ENCODE results near the gene NDRG4. TPM values are rescaled to one million over a fixed set of nuclear protein-coding genes. Genes with fewer than 3 reads are reported as not detected.

Gene NDRG4
- polyA plus RNA-seq, 1 of the 3 experiments (the other 2 are of a cell fraction) = 52.0 TPM

DNA sequence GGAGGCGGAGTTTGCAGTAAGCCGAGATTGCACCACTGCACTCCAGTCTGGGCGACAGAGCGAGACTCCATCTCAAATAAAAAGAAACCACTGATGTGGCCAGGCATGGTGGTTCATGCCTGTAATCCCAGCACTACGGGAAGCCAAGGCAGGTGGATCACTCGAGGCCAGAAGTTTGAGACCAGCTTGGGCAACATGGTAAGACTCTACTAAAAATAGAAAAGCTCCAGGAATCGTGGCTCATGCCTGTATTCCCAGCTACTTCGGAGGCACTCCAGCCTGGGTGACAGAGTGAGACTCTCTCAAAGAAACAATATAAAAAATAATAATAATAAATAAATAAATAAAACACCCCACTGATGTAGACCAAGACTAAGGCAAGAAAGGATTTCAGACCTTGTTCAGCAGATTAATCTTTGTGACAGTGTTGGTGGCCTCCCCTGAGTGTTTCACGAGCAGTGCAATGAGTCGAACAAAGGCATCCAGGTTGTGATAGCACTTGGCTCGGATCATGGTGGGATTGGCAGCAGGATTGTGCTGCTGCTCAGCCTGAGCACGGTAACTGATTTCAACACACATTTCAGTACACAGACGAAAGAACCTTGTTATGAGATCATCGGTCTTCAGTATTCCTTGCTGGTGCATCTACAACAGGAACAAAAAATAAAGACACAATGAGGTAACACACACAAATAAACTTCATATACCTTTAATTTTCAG lies 34.0 kb downstream of the NDRG4 start (continued):
- TF ChIP-seq, protein P1, sequence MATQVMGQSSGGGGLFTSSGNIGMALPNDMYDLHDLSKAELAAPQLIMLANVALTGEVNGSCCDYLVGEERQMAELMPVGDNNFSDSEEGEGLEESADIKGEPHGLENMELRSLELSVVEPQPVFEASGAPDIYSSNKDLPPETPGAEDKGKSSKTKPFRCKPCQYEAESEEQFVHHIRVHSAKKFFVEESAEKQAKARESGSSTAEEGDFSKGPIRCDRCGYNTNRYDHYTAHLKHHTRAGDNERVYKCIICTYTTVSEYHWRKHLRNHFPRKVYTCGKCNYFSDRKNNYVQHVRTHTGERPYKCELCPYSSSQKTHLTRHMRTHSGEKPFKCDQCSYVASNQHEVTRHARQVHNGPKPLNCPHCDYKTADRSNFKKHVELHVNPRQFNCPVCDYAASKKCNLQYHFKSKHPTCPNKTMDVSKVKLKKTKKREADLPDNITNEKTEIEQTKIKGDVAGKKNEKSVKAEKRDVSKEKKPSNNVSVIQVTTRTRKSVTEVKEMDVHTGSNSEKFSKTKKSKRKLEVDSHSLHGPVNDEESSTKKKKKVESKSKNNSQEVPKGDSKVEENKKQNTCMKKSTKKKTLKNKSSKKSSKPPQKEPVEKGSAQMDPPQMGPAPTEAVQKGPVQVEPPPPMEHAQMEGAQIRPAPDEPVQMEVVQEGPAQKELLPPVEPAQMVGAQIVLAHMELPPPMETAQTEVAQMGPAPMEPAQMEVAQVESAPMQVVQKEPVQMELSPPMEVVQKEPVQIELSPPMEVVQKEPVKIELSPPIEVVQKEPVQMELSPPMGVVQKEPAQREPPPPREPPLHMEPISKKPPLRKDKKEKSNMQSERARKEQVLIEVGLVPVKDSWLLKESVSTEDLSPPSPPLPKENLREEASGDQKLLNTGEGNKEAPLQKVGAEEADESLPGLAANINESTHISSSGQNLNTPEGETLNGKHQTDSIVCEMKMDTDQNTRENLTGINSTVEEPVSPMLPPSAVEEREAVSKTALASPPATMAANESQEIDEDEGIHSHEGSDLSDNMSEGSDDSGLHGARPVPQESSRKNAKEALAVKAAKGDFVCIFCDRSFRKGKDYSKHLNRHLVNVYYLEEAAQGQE (IDR thresholded peaks at IDR 0.05; ENCODE audit: low read depth, low read length) = no peak
- no peak for TF ChIP-seq ELF1 (IDR thresholded peaks at IDR 0.05)
- no peak for TF ChIP-seq SMC3 (IDR thresholded peaks at IDR 0.05; ENCODE audit: low read depth, low read length)

DNA sequence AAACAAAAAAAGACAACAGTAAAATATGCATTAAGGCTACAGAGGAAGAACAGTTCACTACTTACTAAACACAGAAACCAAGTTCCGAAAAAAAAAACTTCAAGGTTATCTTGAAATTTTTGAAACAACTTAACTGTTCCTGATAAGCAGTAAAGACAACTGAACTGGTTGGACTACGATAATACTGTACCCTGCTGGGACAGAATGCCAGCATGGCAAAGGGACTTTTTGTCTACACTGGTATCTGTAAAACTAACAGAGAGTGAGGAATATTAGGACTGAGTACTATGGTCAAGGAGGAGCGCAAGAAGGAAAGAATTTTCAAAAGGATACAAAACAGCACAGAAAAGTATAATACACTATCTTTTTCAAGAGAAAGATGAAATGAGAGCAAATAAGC lies 35.2 kb downstream of the NDRG4 start:
- POLR2A ChIA-PET = no interaction called here
- TF ChIP-seq RXRA (IDR thresholded peaks at IDR 0.05; ENCODE audit: borderline replicate concordance, low read depth) (no peak), RFX5 (IDR thresholded peaks at IDR 0.05; ENCODE audit: low read length) (no peak), EP300 (IDR thresholded peaks at IDR 0.05; ENCODE audit: borderline replicate concordance in 1 of 2, low read depth in 1 of 2, low read length in 1 of 2) (no peak), TAF1 (IDR thresholded peaks at IDR 0.05; ENCODE audit: borderline replicate concordance, low read depth, low read length) (no peak)

GRCh38 chr16:58536278-58536677 lies 36.3 kb downstream of the NDRG4 start:
- 92% methylated on average over 5 of the region's 5 CpGs for WGBS (ENCODE audit: low lambda C conversion rate)
- ChIA-PET POLR2A (no interaction called here), CTCF (interaction anchor here (1.3 kb wide), 1 partner anchor 125 kb away, joined by 3 read pairs; no protein-coding TSS in a partner anchor)
- Histone ChIP-seq H3K79me2 (ENCODE audit: insufficient read depth) (peaks cover 9% of the 10 kb centered on the region; the same call in 1 of the 2 replicates), H3K9me2 (no peaks in the 10 kb centered on the region), H4K20me1 (ENCODE audit: insufficient read depth) (no peaks in the 10 kb centered on the region), H3K4me1 (ENCODE audit: control insufficient read depth in 1 of 2, insufficient read depth in 2 of 2, low read depth in 1 of 2, low read length in 1 of 2) (no peaks in the 10 kb centered on the region), H3F3A (replicated peaks; ENCODE audit: insufficient read depth) (no peaks in the 10 kb centered on the region), H3K27ac (ENCODE audit: low read depth in 2 of 2, low read length in 1 of 2) (no peak overlapping the region), H3K27me3 (ENCODE audit: insufficient read depth) (no peaks in the 10 kb centered on the region), H3K9me3 (no peaks in the 10 kb centered on the region), H3K4me2 (no peak overlapping the region), H3K4me3 (ENCODE audit: low read depth in 2 of 2, low read length in 1 of 2) (no peak overlapping the region), H2AFZ (ENCODE audit: low read depth) (no peak overlapping the region), H3K36me3 (replicated peaks in 1 of 2; ENCODE audit: control insufficient read depth in 1 of 2, insufficient read depth in 2 of 2, low read length in 1 of 2) (peaks cover 88 to 91% of the 10 kb centered on the region in 2 experiments), H3K9ac (no peak overlapping the region)
- DNase-seq = no peak
- TF ChIP-seq POLR2AphosphoS5 (IDR thresholded peaks at IDR 0.05; ENCODE audit: low read depth, low read length) = no peak
- TF ChIP-seq, protein P2, sequence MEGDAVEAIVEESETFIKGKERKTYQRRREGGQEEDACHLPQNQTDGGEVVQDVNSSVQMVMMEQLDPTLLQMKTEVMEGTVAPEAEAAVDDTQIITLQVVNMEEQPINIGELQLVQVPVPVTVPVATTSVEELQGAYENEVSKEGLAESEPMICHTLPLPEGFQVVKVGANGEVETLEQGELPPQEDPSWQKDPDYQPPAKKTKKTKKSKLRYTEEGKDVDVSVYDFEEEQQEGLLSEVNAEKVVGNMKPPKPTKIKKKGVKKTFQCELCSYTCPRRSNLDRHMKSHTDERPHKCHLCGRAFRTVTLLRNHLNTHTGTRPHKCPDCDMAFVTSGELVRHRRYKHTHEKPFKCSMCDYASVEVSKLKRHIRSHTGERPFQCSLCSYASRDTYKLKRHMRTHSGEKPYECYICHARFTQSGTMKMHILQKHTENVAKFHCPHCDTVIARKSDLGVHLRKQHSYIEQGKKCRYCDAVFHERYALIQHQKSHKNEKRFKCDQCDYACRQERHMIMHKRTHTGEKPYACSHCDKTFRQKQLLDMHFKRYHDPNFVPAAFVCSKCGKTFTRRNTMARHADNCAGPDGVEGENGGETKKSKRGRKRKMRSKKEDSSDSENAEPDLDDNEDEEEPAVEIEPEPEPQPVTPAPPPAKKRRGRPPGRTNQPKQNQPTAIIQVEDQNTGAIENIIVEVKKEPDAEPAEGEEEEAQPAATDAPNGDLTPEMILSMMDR (IDR thresholded peaks at IDR 0.05) = no peak
- no peak for TF ChIP-seq MAX (IDR thresholded peaks at IDR 0.05; ENCODE audit: low read depth)
- TF ChIP-seq GATA2 (CRISPR knock-in tag; IDR thresholded peaks at IDR 0.05) = no peak
- TF ChIP-seq, protein P3, sequence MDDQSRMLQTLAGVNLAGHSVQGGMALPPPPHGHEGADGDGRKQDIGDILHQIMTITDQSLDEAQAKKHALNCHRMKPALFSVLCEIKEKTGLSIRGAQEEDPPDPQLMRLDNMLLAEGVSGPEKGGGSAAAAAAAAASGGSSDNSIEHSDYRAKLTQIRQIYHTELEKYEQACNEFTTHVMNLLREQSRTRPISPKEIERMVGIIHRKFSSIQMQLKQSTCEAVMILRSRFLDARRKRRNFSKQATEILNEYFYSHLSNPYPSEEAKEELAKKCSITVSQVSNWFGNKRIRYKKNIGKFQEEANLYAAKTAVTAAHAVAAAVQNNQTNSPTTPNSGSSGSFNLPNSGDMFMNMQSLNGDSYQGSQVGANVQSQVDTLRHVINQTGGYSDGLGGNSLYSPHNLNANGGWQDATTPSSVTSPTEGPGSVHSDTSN (IDR thresholded peaks at IDR 0.05) = no peak
- TF ChIP-seq EP300 (IDR thresholded peaks at IDR 0.05; ENCODE audit: borderline replicate concordance in 1 of 2, low read depth in 1 of 2, low read length in 1 of 2) = no peak
- TF ChIP-seq USF2 (IDR thresholded peaks at IDR 0.05; ENCODE audit: borderline replicate concordance, low read depth, low read length) = no peak
- TF ChIP-seq ELF1 (IDR thresholded peaks at IDR 0.05) = no peak
- TF ChIP-seq RAD21 (IDR thresholded peaks at IDR 0.05; ENCODE audit: low read length) = no peak
- TF ChIP-seq RCOR1 (IDR thresholded peaks at IDR 0.05; ENCODE audit: low read length) = no peak
- no peak for TF ChIP-seq JUND (IDR thresholded peaks at IDR 0.05)

More for the DNA sequence above, 35.2 kb downstream of the NDRG4 start:
- CTCF ChIA-PET = no interaction called here
- Histone ChIP-seq H3F3A (replicated peaks; ENCODE audit: insufficient read depth) (peaks cover 2% of the 10 kb centered on the region), H3K27me3 (ENCODE audit: insufficient read depth) (no peaks in the 10 kb centered on the region), H3K4me2 (no peak overlapping the region), H3K9me3 (no peaks in the 10 kb centered on the region), H3K9me2 (no peaks in the 10 kb centered on the region), H3K27ac (ENCODE audit: low read depth in 2 of 2, low read length in 1 of 2) (no peak overlapping the region), H4K20me1 (ENCODE audit: insufficient read depth) (no peaks in the 10 kb centered on the region; the same call in 1 of the 2 replicates), H3K79me2 (ENCODE audit: insufficient read depth) (peaks cover 3% of the 10 kb centered on the region; the same call in 1 of the 2 replicates), H3K4me3 (ENCODE audit: low read depth in 2 of 2, low read length in 1 of 2) (no peak overlapping the region), H3K36me3 (replicated peaks in 1 of 2; ENCODE audit: control insufficient read depth in 1 of 2, insufficient read depth in 2 of 2, low read length in 1 of 2) (peaks cover 83 to 86% of the 10 kb centered on the region in 2 experiments), H3K4me1 (ENCODE audit: control insufficient read depth in 1 of 2, insufficient read depth in 2 of 2, low read depth in 1 of 2, low read length in 1 of 2) (no peaks in the 10 kb centered on the region), H2AFZ (ENCODE audit: low read depth) (no peak overlapping the region), H3K9ac (no peak overlapping the region)
- WGBS (ENCODE audit: low lambda C conversion rate) = 99% methylated on average over 3 of the region's 3 CpGs
- DNase-seq = no peak

Data from SK-N-SH (cell line).